HG03066 (cell line): ENCODE measurements around the gene RASIP1.

Experiments used
- ATAC-seq: cut with Tn5 transposase; IDR thresholded peaks from one replicate; pipeline ENCODE4 v1.9.1; 2021; ENCODE audit warnings: low read depth; ENCODE audit not compliant: unreplicated experiment

Gene RASIP1

GRCh38 chr19:48678201-48678600 lies 62.2 kb downstream of the RASIP1 start:
- no peak for ATAC-seq

DNA sequence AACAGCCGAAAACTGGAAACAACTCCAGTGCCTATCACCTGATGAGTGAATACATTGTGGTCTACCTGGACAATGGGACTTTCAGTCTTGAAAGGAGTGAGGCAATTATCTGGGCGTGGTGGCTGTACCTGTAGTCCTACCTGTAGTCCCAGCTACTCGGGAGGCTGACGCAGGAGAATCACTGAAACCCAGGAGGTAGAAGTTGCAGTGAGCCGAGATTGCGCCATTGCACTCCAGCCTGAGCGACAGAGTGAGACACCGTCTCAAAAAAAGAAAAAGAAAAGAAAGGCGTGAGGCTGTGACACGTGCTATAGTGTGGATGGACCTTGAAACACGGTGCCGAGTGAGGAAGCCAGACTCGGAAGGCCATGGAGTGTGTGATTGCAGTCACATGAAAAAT lies 63.5 kb downstream of the RASIP1 start:
- ATAC-seq = no peak

DNA sequence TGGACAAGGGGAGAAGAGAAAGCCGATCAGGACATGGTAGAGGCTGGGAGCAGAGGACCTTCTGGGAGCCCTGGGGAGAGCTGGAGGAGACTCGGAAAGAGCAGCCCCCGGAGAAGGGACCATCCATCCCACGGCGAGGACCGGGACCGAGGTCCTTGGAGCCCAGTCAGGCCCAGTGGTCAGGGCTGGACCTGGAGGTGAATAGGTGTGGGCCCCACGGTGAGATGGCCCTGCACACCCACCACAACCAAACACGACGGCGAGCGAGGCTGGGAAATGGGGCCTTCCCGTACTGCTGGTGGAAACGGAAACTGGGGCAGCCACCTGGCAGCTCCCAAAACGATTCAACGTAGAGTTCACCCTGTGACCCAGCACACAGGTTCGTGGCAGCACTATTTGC lies 63.9 kb downstream of the RASIP1 start:
- ATAC-seq = no peak

DNA sequence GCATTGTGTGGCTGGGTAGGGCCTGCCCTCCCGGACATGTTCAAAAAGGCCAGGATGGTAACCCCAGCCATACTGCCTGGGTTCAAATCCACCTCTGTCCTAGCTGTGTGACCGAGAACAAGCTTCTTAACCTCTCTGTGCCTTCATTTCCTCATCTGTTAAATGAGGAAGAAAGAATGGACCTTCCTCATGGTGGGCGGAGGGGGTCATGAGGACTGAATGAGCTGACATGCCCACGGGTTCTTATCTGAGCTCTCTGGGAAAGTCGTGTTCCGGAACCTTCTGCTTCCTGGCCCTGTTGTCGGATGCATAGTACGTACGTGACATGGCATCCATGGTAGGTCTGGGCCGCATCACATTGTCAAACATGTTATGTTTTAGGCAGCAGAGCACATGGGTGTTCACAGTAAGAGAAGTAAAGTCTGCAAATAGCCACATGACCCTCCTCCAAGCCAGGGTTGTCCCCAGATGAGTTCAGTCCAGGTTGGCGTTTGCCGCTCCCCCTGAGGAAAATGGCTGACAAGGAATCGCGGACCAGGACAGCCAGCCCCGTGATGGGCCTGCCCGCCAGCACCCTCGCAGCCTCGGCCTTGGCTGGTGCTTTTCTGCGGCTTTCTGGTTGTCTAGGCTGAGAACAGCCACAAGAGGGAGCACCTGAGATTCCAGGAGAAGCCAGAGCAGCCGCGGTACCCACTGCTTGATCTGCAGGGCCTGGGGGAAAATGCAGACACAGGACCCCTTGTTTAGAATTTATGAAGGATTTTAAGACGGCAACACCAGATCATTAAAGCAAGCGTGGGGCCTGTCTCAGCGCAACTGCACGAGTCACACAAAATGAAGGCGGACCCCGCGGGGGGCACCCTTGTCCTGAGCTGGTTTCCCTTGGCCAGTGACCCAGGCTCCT lies 65.2 kb downstream of the RASIP1 start:
- ATAC-seq = no peak

- no peak for ATAC-seq
Measured at GRCh38 chr19:48674216-48674809, 66.1 kb downstream of the RASIP1 start.

- ATAC-seq = no peak
Measured at GRCh38 chr19:48673436-48674100, 66.8 kb downstream of the RASIP1 start.

- ATAC-seq = no peak
Measured at GRCh38 chr19:48672994-48673393, 67.4 kb downstream of the RASIP1 start, which contains the start of gene NTN5. Gene NTN5 (minus strand): TSS chr19:48673017. CDS start chr19:48670986, 2,031 bp downstream.

DNA sequence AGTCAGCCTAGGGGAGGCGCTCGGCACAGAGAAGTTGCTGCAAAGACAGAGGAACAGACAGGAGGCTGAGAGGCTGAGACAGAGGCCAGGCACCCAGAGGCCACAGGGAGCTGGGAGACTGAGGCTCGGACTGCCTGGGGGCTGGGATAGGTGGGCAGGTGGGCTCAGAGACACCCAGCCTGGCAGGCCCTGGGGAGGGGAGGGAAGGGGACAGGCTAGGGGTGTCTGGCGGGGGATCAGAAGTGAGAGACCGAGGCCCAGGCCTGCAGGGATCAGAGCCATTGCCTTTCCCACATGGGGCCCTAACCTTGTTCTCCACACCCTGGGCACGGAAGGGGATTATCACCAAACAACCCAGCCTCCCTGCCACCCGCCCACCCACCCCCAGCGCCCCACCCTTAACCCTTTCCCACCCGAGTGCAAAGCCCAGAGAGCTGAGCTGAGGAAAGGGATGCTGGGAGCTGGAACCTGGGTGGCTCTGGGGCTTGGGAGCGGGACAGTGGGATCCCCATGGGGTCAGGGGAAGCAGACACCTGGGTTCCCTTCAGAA lies 68.9 kb downstream of the RASIP1 start:
- ATAC-seq = no peak

- ATAC-seq = no peak
Measured at GRCh38 chr19:48670699-48671445, 69.5 kb downstream of the RASIP1 start.
